C4-2B (cell line): Measurements from ENCODE around the gene FAM174B.

Experiments used
- CTCF ChIP-seq: fragments of 450-650 bp; conservative IDR thresholded peaks from 2 replicates; pipeline ENCODE4 v1.5.1; 2017; ENCODE audit warnings: mild to moderate bottlenecking
- ZFX ChIP-seq: fragments of 450-650 bp; IDR thresholded peaks from 2 replicates; pipeline ENCODE4 v1.6.1; 2017

GRCh38 chr15:92647467-92648163 is 8.0 kb downstream of the FAM174B start:
- TF ChIP-seq CTCF (no peak), ZFX (no peak)
